ENCODE measurements around the gene EPS8L1.

Gene EPS8L1

GRCh38 chr19:55080968-55081769 is 5.5 kb downstream of the EPS8L1 start:
- peak; percentile 20 to 51 for DNase-seq

GRCh38 chr19:55081770-55082019 is 6.0 kb downstream of the EPS8L1 start:
- no peak for DNase-seq

- DNase-seq: no peak
These were observed 6.6 kb downstream of the EPS8L1 start for GRCh38 chr19:55082020-55082851.

GRCh38 chr19:55083004-55083850 is 7.6 kb downstream of the EPS8L1 start:
- no peak for DNase-seq

- DNase-seq: no peak
These were observed 8.7 kb downstream of the EPS8L1 start for GRCh38 chr19:55084416-55084815.

GRCh38 chr19:55085923-55086715 is 10.4 kb downstream of the EPS8L1 start:
- DNase-seq: no peak

GRCh38 chr19:55086730-55087541 is 11.3 kb downstream of the EPS8L1 start:
- peak; percentile 23 to 30 for DNase-seq

- no peak for DNase-seq
These were observed 11.9 kb downstream of the EPS8L1 start for GRCh38 chr19:55087542-55087901.

- no peak for DNase-seq
These were observed 12.4 kb downstream of the EPS8L1 start for GRCh38 chr19:55088021-55088451.

- peak; percentile 53 to 72 for DNase-seq
These were observed 13.1 kb downstream of the EPS8L1 start for GRCh38 chr19:55088543-55089341.

- no peak for DNase-seq
These were observed 13.8 kb downstream of the EPS8L1 start for GRCh38 chr19:55089342-55089944.

- no peak for DNase-seq
These were observed 14.9 kb downstream of the EPS8L1 start for GRCh38 chr19:55090564-55090963.

GRCh38 chr19:55091126-55091910 is 15.6 kb downstream of the EPS8L1 start:
- DNase-seq: no peak

- no peak for DNase-seq
These were observed 16.3 kb downstream of the EPS8L1 start for GRCh38 chr19:55091955-55092354.

- no peak for DNase-seq
These were observed 17.0 kb downstream of the EPS8L1 start for GRCh38 chr19:55092423-55093318.

GRCh38 chr19:55094456-55095259 is 19.0 kb downstream of the EPS8L1 start:
- DNase-seq: no peak

- no peak for DNase-seq
These were observed 19.8 kb downstream of the EPS8L1 start for GRCh38 chr19:55095260-55096060.

Measured in NCI-H2081 (cell line).